NT2/D1 (cell line): Measurements from ENCODE around the gene ACER3.
"Not testable (repeated sequence)": the region's sequence is repeated elsewhere in the genome, so short reads cannot be mapped to it uniquely, and the experiment has no call there.

ENCODE experiments used
- DNase-seq: peaks from one replicate; pipeline ENCODE4 v3.0.0-alpha.2; 2011; ENCODE audit warnings: low read depth, low spot score
- H3K27me3 ChIP-seq: 2 replicates; pipeline ENCODE4 v1.6.0; 2011; ENCODE audit warnings: mild to moderate bottlenecking; ENCODE audit not compliant: insufficient read length, insufficient read depth
- H3K36me3 ChIP-seq: 2 replicates; pipeline ENCODE4 v1.6.1; 2011; ENCODE audit warnings: mild to moderate bottlenecking, low read length, mixed read lengths; ENCODE audit not compliant: insufficient read depth, insufficient read length
- H3K4me1 ChIP-seq: 2 replicates; pipeline ENCODE4 v1.5.1; 2011; ENCODE audit not compliant: insufficient read depth, insufficient read length
- H3K4me3 ChIP-seq: 2 replicates; pipeline ENCODE4 v1.5.1; 2011; ENCODE audit warnings: low read depth; ENCODE audit not compliant: insufficient read length
- H3K9ac ChIP-seq: 2 replicates; pipeline ENCODE4 v1.6.0; 2011; ENCODE audit warnings: low read depth; ENCODE audit not compliant: insufficient read length
- H3K9me3 ChIP-seq: 2 replicates; pipeline ENCODE4 v1.5.1; 2011; ENCODE audit warnings: mild to moderate bottlenecking, low read length; ENCODE audit not compliant: insufficient read depth
- SUZ12 ChIP-seq: IDR thresholded peaks from 2 replicates; pipeline ENCODE4 v1.6.1; 2011; ENCODE audit not compliant: insufficient read length, insufficient read depth; ENCODE audit errors: extremely low read depth
- YY1 ChIP-seq: IDR thresholded peaks from 2 replicates; pipeline ENCODE4 v1.6.1; 2011; ENCODE audit not compliant: insufficient read length, insufficient read depth
- ZNF274 ChIP-seq: IDR thresholded peaks from 2 replicates; pipeline ENCODE4 v1.6.1; 2011; ENCODE audit warnings: mild to moderate bottlenecking, low read depth, low read length

Gene ACER3

DNA sequence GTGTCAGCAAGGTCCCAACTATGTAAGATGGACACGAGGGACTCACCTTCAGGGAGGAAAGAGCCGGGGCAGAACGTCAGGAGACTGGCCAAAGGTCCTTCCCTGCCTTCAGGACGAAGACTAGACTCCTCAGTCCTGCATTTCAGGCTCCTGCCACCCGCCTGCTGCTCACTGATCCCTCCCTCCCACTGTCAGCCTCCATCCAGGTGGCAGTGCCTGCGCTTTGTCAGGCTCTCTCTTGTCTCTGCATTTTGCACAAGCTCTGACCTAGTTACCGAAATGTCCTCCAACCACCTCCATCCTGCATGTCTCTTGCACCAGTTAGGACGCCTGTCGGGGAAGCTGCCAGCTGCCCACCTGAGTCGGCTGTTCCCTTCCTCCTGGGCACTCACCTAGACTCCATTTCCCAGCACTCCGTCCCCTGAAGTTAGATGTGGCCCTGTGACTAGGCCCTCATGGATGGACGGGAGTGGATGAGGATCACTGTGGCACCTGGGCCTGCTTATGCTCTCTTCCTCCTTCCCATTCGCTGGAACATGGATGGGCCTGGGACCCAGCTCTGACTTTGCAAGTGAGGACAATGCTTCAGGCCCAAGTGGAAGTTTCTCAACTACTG lies 181.5 kb downstream of the ACER3 start:
- Histone ChIP-seq H3K36me3 (no peaks in the 10 kb centered on the region), H3K4me1 (peaks cover 9% of the 10 kb centered on the region), H3K9ac (no peak overlapping the region), H3K9me3 (no peaks in the 10 kb centered on the region; the same call in 1 of the 2 replicates), H3K27me3 (peaks cover 48% of the 10 kb centered on the region), H3K4me3 (no peak overlapping the region)
- DNase-seq: no peak
- TF ChIP-seq YY1 (no peak), ZNF274 (no peak), SUZ12 (no peak)

- Histone ChIP-seq H3K4me1 (peaks cover 9% of the 10 kb centered on the region), H3K27me3 (peaks cover 39% of the 10 kb centered on the region), H3K36me3 (no peaks in the 10 kb centered on the region), H3K9me3 (no peaks in the 10 kb centered on the region; the same call in 1 of the 2 replicates), H3K4me3 (no peak overlapping the region), H3K9ac (no peak overlapping the region)
- TF ChIP-seq SUZ12: no peak
- no peak for TF ChIP-seq YY1
- no peak for TF ChIP-seq ZNF274
- no peak for DNase-seq
These were observed 183.6 kb downstream of the ACER3 start for GRCh38 chr11:77044356-77044755.

DNA sequence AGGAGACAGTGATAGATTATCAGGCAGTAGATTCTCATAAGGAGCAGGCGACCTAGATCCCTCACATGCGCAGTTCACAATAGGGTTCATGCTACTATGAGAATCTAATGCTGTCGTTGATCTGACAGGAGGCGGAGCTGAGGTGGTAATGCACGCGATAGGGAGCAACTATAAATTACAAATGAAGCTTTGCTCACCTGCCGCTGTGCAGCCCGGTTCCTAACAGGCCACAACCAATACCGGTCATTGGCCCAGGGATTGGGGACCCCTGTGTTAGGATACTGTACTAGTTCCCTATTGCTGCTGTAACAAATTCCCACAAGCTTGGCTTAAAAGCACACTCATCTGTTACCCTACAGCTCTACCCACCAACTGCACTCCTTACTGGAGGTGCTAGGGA lies 184.2 kb downstream of the ACER3 start:
- no peak for DNase-seq
- Histone ChIP-seq H3K9me3 (no peaks in the 10 kb centered on the region; the same call in 1 of the 2 replicates), H3K4me1 (peaks cover 9% of the 10 kb centered on the region), H3K27me3 (peaks cover 34% of the 10 kb centered on the region), H3K9ac (no peak overlapping the region), H3K4me3 (no peak overlapping the region), H3K36me3 (no peaks in the 10 kb centered on the region)
- TF ChIP-seq SUZ12: no peak
- TF ChIP-seq YY1: no peak
- no peak for TF ChIP-seq ZNF274

DNA sequence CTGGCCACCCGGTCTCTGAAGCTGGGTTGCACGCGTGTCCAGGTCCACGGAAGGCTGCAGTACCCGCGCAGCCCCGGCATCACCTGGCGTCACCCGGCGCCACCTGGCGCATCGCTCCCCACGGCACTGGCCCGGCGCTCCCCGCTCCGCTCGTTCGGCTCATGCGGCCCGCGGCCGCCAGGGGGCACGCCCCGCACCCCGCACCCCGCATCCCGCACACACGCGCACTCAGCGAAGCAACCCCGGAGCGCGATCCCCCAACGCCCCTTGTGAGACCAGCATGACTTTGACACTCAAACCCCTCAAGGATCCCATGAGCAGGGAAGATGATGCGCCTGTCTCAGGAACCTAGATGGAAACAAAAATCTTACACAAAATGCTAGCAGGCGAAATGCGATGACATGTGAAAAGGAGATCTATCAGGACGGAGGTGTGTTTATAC lies 185.4 kb downstream of the ACER3 start:
- TF ChIP-seq SUZ12 (no peak), ZNF274 (no peak), YY1 (no peak)
- Histone ChIP-seq H3K27me3 (peaks cover 22% of the 10 kb centered on the region), H3K9me3 (no peaks in the 10 kb centered on the region), H3K36me3 (no peaks in the 10 kb centered on the region), H3K4me1 (peaks cover 4% of the 10 kb centered on the region), H3K9ac (no peak overlapping the region), H3K4me3 (no peak overlapping the region)
- peak; percentile 30 for DNase-seq

DNA sequence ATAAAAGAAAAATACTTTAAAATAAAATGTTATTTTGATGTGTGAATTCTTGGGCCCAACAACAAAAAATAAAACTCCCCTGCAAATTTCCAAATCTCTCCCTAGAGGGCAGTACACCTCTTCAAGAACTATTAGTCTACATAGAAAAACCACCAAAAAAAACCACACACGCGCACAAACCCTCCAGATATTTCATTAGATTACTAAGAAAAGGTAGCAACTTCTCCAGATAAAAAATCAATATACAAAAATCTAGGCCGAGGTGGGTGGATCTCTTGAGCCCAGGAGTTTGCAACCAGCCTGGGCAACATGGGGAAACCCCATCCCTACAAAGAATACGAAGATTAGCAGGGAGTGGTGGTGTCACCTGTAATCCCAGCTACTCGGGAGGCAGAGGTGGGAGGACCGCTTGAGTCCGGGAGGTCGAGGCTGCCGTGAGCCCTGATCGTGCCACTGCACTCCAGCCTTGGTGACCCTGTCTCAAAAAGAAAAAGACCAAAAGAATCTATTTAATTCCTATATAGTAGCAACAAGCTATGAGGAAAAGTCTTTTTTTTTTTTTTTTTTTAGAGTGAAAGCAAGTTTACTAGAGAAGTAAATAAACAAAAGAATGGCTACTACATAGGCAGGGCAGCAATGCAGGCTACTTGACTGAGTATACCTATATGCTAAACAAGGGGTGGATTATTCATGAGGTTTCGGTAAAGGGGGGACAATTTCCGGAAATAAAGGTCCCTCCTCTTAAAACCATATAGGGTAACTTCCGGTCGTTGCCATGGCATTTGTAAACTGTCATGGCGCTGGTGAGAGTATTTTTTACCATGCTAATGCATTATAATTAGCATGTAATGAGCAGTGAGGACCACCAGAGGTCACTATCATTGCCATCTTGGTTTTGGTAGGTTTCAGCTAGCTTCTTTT lies 186.5 kb downstream of the ACER3 start:
- no peak overlapping the region for H3K9ac ChIP-seq

GRCh38 chr11:77047928-77048446 lies 187.3 kb downstream of the ACER3 start:
- not testable (repeated sequence) for DNase-seq, H3K4me3 ChIP-seq, H3K9me3 ChIP-seq, H3K36me3 ChIP-seq, H3K9ac ChIP-seq, H3K4me1 ChIP-seq
- H3K27me3 ChIP-seq: peaks cover 17% of the 10 kb centered on the region

More for the DNA sequence above, 186.5 kb downstream of the ACER3 start:
- Histone ChIP-seq H3K4me3 (no peak overlapping the region), H3K9me3 (no peaks in the 10 kb centered on the region), H3K4me1 (peaks cover 3% of the 10 kb centered on the region), H3K36me3 (no peaks in the 10 kb centered on the region), H3K27me3 (peaks cover 17% of the 10 kb centered on the region)
- DNase-seq: peak; percentile 85
- no peak for TF ChIP-seq SUZ12
- TF ChIP-seq YY1: peak; percentile 40

GRCh38 chr11:77049026-77049425 lies 188.3 kb downstream of the ACER3 start:
- Histone ChIP-seq H3K4me3 (no peak overlapping the region), H3K9ac (no peak overlapping the region), H3K4me1 (no peaks in the 10 kb centered on the region), H3K27me3 (peaks cover 17% of the 10 kb centered on the region), H3K9me3 (no peaks in the 10 kb centered on the region), H3K36me3 (no peaks in the 10 kb centered on the region)
- TF ChIP-seq SUZ12 (no peak), ZNF274 (no peak), YY1 (no peak)
- no peak for DNase-seq
